ENCODE measurements around the gene ACOT7. TPM values are rescaled to one million over a fixed set of nuclear protein-coding genes. Genes with fewer than 3 reads are reported as not detected.

Gene ACOT7
- total RNA-seq, 6 donors from 2014 or later: 8.2 to 33.4 (median 26.5) TPM

GRCh38 chr1:6349254-6349943, 44.2 kb downstream of the ACOT7 start:
- Histone ChIP-seq H3K9me3 (no peaks in the 10 kb centered on the region), H3K36me3 (no peaks in the 10 kb centered on the region), H3K4me3 (no peak overlapping the region), H3K27me3 (no peaks in the 10 kb centered on the region), H3K27ac (peak overlapping the region; percentile 51 to 68 (median 59)), H3K4me1 (peaks cover 27 to 33% (median 29%) of the 10 kb centered on the region in 4 donors)
- WGBS, 2 donors: 95% methylated on average over 18 of the region's 18 CpGs; no CpG with 5 or more reads in 1 of the 2 donors
- no peak for TF ChIP-seq CTCF (IDR thresholded peaks at IDR 0.05)
- no peak for TF ChIP-seq POLR2AphosphoS5 (IDR thresholded peaks at IDR 0.05)
- no peak for TF ChIP-seq POLR2A (IDR thresholded peaks at IDR 0.05)
- no peak for TF ChIP-seq EP300 (IDR thresholded peaks at IDR 0.05)
- no peak for ATAC-seq (ENCODE audit: low FRiP score in 2 of 2)
- no peak for DNase-seq

DNA sequence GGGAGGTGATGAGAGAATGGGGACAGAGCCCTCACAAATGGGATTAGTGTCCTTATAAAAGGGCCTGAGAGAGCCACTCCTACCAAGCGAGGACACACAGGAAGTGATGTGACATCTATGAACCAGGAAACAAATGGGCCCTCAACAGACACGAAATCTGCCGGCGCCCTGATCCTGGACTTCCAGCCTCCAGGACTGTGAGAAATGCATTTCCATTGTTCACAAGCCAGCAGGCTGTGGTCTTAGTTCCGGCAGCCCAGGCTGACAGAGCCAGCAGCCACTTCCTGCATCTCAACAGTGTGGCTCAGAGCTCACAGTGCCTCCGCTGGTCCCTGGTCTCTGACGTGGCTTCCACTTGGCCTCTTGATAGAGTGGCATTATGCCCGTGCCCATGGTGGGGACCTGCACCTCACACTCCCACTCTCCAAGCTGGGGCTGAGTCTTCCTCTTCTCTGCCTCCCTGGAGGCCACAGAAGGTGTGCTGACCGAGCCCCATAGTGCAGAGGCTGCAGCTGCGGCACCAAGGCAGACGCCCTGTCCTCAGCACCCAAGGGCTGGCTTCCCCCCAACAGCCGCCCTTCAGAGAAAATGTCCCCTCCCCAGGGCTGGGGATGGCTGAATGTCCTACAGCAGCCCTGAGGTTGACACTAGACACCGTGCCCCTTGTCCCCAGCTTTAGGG, 44.9 kb downstream of the ACOT7 start:
- H3K27ac ChIP-seq: peak overlapping the region; percentile 51 to 68 (median 61)
- DNase-seq: peak in 1 of 2 donors; percentile 51
- WGBS, 2 donors: 52 to 72% methylated on average over 7 to 12 of the region's 13 CpGs
- peaks cover 20 to 25% (median 21%) of the 10 kb centered on the region in 4 donors for H3K4me1 ChIP-seq
- TF ChIP-seq CTCF (IDR thresholded peaks at IDR 0.05): no peak
- TF ChIP-seq POLR2AphosphoS5 (IDR thresholded peaks at IDR 0.05): peak in 1 of 2 donors; percentile 4
- no peak for TF ChIP-seq EP300 (IDR thresholded peaks at IDR 0.05)
- ATAC-seq (ENCODE audit: low FRiP score in 2 of 2): peak in 1 of 2 donors; percentile 3
- H3K9me3 ChIP-seq: no peaks in the 10 kb centered on the region
- no peaks in the 10 kb centered on the region for H3K36me3 ChIP-seq
- peak overlapping the region in 1 of 4 donors; percentile 3 for H3K4me3 ChIP-seq
- H3K27me3 ChIP-seq: no peaks in the 10 kb centered on the region

GRCh38 chr1:6347641-6348487, 45.7 kb downstream of the ACOT7 start:
- DNase-seq (no peak), ATAC-seq (ENCODE audit: low FRiP score in 2 of 2) (peak in 1 of 2 donors; percentile 24)
- Histone ChIP-seq H3K4me3 (peak overlapping the region in 1 of 4 donors; percentile 3), H3K9me3 (no peaks in the 10 kb centered on the region), H3K27me3 (no peaks in the 10 kb centered on the region), H3K27ac (peak overlapping the region; percentile 49 to 68 (median 61)), H3K4me1 (peaks cover 13 to 17% (median 14%) of the 10 kb centered on the region in 4 donors), H3K36me3 (no peaks in the 10 kb centered on the region)
- TF ChIP-seq POLR2AphosphoS5 (IDR thresholded peaks at IDR 0.05) (no peak), POLR2A (IDR thresholded peaks at IDR 0.05) (no peak), CTCF (IDR thresholded peaks at IDR 0.05) (peak; percentile 41 to 74 (median 60))
- 60 to 70% methylated on average over 15 of the region's 15 CpGs for WGBS, 2 donors

DNA sequence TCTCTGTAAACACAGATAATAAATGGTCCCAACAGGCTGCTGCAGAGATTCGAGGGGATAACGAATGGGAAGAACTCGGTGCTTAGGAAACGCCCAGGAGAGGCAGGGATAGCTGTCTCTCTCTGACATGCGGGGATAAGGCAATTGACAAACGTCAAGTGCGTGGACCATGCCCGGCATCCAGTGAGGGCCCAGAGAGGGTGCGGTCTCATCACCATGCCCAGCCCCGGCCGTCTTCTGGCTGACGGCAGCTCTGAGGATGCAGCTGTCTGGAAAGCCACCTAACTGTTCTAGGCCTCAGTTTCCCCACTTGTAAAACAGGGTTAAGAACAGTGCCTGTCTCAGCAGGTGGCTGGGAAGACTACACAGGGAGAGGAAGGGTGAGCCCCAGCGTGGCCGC, 48.1 kb downstream of the ACOT7 start:
- TF ChIP-seq POLR2A (IDR thresholded peaks at IDR 0.05): no peak
- no peak for TF ChIP-seq EP300 (IDR thresholded peaks at IDR 0.05)
- TF ChIP-seq POLR2AphosphoS5 (IDR thresholded peaks at IDR 0.05): no peak
- no peak for TF ChIP-seq CTCF (IDR thresholded peaks at IDR 0.05)
- 87 to 91% methylated on average over 14 of the region's 14 CpGs for WGBS, 2 donors
- Histone ChIP-seq H3K27ac (no peak overlapping the region), H3K4me1 (peaks cover 8 to 14% (median 11%) of the 10 kb centered on the region in 4 donors), H3K36me3 (no peaks in the 10 kb centered on the region), H3K4me3 (no peak overlapping the region), H3K9me3 (no peaks in the 10 kb centered on the region), H3K27me3 (no peaks in the 10 kb centered on the region)
- DNase-seq (no peak), ATAC-seq (ENCODE audit: low FRiP score in 2 of 2) (no peak)
